Measurements from ENCODE around the gene NOSTRIN.
"Not testable (repeated sequence)": the region's sequence is repeated elsewhere in the genome, so short reads cannot be mapped to it uniquely, and the experiment has no call there.

DNA sequence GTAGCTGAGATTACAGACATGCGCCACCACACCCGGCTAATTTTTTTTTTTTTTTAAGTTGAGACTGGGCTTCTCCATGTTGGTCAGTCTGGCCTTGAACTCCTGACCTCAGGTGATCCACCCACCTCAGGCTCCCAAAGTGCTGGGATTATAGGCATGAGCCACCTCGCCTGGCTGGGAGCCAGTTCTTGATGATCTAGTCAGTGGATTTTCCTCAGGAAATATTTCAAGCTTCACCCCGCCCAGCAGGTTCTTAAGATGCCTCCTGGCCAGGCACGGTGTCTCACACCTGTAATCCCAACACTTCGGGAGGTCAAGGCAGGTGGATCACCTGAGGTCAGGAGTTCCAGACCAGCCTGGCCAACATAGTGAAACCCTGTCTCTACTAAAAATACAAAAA lies 34.1 kb upstream of the NOSTRIN start:
- TF ChIP-seq, protein P1, sequence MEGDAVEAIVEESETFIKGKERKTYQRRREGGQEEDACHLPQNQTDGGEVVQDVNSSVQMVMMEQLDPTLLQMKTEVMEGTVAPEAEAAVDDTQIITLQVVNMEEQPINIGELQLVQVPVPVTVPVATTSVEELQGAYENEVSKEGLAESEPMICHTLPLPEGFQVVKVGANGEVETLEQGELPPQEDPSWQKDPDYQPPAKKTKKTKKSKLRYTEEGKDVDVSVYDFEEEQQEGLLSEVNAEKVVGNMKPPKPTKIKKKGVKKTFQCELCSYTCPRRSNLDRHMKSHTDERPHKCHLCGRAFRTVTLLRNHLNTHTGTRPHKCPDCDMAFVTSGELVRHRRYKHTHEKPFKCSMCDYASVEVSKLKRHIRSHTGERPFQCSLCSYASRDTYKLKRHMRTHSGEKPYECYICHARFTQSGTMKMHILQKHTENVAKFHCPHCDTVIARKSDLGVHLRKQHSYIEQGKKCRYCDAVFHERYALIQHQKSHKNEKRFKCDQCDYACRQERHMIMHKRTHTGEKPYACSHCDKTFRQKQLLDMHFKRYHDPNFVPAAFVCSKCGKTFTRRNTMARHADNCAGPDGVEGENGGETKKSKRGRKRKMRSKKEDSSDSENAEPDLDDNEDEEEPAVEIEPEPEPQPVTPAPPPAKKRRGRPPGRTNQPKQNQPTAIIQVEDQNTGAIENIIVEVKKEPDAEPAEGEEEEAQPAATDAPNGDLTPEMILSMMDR (IDR thresholded peaks at IDR 0.05; ENCODE audit: low read depth, low read length, missing input control), result not testable (repeated sequence)
- TF ChIP-seq, protein P2, sequence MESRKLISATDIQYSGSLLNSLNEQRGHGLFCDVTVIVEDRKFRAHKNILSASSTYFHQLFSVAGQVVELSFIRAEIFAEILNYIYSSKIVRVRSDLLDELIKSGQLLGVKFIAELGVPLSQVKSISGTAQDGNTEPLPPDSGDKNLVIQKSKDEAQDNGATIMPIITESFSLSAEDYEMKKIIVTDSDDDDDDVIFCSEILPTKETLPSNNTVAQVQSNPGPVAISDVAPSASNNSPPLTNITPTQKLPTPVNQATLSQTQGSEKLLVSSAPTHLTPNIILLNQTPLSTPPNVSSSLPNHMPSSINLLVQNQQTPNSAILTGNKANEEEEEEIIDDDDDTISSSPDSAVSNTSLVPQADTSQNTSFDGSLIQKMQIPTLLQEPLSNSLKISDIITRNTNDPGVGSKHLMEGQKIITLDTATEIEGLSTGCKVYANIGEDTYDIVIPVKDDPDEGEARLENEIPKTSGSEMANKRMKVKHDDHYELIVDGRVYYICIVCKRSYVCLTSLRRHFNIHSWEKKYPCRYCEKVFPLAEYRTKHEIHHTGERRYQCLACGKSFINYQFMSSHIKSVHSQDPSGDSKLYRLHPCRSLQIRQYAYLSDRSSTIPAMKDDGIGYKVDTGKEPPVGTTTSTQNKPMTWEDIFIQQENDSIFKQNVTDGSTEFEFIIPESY (IDR thresholded peaks at IDR 0.05), result not testable (repeated sequence)
- not testable (repeated sequence) for TF ChIP-seq TAF1 (conservative IDR thresholded peaks at IDR 0.05); FOXA1 (IDR thresholded peaks at IDR 0.05); HNF4G (IDR thresholded peaks at IDR 0.05); YY1 (IDR thresholded peaks at IDR 0.05); RAD21 (IDR thresholded peaks at IDR 0.05); GABPA (IDR thresholded peaks at IDR 0.05 in 1 of 2, conservative IDR thresholded peaks at IDR 0.05 in 1 of 2)
- TF ChIP-seq, protein P3, sequence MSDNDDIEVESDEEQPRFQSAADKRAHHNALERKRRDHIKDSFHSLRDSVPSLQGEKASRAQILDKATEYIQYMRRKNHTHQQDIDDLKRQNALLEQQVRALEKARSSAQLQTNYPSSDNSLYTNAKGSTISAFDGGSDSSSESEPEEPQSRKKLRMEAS (IDR thresholded peaks at IDR 0.05), result not testable (repeated sequence)
- TF ChIP-seq, protein P4, sequence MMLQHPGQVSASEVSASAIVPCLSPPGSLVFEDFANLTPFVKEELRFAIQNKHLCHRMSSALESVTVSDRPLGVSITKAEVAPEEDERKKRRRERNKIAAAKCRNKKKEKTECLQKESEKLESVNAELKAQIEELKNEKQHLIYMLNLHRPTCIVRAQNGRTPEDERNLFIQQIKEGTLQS (IDR thresholded peaks at IDR 0.05), result not testable (repeated sequence)
- TF ChIP-seq, protein P5, sequence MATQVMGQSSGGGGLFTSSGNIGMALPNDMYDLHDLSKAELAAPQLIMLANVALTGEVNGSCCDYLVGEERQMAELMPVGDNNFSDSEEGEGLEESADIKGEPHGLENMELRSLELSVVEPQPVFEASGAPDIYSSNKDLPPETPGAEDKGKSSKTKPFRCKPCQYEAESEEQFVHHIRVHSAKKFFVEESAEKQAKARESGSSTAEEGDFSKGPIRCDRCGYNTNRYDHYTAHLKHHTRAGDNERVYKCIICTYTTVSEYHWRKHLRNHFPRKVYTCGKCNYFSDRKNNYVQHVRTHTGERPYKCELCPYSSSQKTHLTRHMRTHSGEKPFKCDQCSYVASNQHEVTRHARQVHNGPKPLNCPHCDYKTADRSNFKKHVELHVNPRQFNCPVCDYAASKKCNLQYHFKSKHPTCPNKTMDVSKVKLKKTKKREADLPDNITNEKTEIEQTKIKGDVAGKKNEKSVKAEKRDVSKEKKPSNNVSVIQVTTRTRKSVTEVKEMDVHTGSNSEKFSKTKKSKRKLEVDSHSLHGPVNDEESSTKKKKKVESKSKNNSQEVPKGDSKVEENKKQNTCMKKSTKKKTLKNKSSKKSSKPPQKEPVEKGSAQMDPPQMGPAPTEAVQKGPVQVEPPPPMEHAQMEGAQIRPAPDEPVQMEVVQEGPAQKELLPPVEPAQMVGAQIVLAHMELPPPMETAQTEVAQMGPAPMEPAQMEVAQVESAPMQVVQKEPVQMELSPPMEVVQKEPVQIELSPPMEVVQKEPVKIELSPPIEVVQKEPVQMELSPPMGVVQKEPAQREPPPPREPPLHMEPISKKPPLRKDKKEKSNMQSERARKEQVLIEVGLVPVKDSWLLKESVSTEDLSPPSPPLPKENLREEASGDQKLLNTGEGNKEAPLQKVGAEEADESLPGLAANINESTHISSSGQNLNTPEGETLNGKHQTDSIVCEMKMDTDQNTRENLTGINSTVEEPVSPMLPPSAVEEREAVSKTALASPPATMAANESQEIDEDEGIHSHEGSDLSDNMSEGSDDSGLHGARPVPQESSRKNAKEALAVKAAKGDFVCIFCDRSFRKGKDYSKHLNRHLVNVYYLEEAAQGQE (IDR thresholded peaks at IDR 0.05), result not testable (repeated sequence)

All from liver (tissue), 3 donors.